GM11168 (cell line): ENCODE measurements around the gene AKAP13.

Experiments used
- in situ Hi-C: fragments of 300-500 bp; cut with MboI; formaldehyde crosslinking; loops from one replicate; pipeline ENCODE4 v1.12.0; 2022; ENCODE audit warnings: low sequenced_read_pairs; ENCODE audit not compliant: unreplicated experiment

Gene AKAP13

GRCh38 chr15:85380217-85380811 lies at the start of gene AKAP13:
TSS of gene AKAP13 (plus strand) at chr15:85380603. CDS start at chr15:85485721, 105,118 bp downstream.
- in situ Hi-C loops: no loop called here

- in situ Hi-C loops: loop anchor here (5.0 to 25.0 kb wide), 3 partner anchors 41 to 156 kb away; no protein-coding TSS in a partner anchor
Observed at GRCh38 chr15:85330901-85331588, 49.4 kb upstream of the AKAP13 start.

- in situ Hi-C loops: loop anchor here (5.0 to 25.0 kb wide), 3 partner anchors 41 to 156 kb away; no protein-coding TSS in a partner anchor
Observed at GRCh38 chr15:85331655-85332285, 48.6 kb upstream of the AKAP13 start.

GRCh38 chr15:85333132-85333831 lies 47.1 kb upstream of the AKAP13 start:
- in situ Hi-C loops: loop anchor here (5.0 to 25.0 kb wide), 3 partner anchors 39 to 154 kb away; no protein-coding TSS in a partner anchor

- in situ Hi-C loops: loop anchor here (5.0 to 25.0 kb wide), 3 partner anchors 38 to 153 kb away; no protein-coding TSS in a partner anchor
Observed at GRCh38 chr15:85334241-85334640, 46.2 kb upstream of the AKAP13 start.

GRCh38 chr15:85335193-85335942 lies 45.0 kb upstream of the AKAP13 start:
- in situ Hi-C loops: loop anchor here (10.0 to 25.0 kb wide), 2 partner anchors 79 to 152 kb away; no protein-coding TSS in a partner anchor

GRCh38 chr15:85336880-85337279 lies 43.5 kb upstream of the AKAP13 start:
- in situ Hi-C loops: loop anchor here (10.0 to 25.0 kb wide), 2 partner anchors 78 to 150 kb away; no protein-coding TSS in a partner anchor

GRCh38 chr15:85337425-85338074 lies 42.9 kb upstream of the AKAP13 start:
- in situ Hi-C loops: loop anchor here (10.0 to 25.0 kb wide), 2 partner anchors 77 to 150 kb away; no protein-coding TSS in a partner anchor

GRCh38 chr15:85340321-85340665 lies 40.1 kb upstream of the AKAP13 start:
- in situ Hi-C loops: loop anchor here (25.0 kb wide), 1 partner anchor 147 kb away; no protein-coding TSS in a partner anchor

GRCh38 chr15:85340852-85341251 lies 39.6 kb upstream of the AKAP13 start:
- in situ Hi-C loops: loop anchor here (25.0 kb wide), 1 partner anchor 146 kb away; no protein-coding TSS in a partner anchor

- in situ Hi-C loops: loop anchor here (25.0 kb wide), 1 partner anchor 145 kb away; no protein-coding TSS in a partner anchor
Observed at GRCh38 chr15:85342163-85342562, 38.2 kb upstream of the AKAP13 start.

- in situ Hi-C loops: loop anchor here (25.0 kb wide), 1 partner anchor 144 kb away; no protein-coding TSS in a partner anchor
Observed at GRCh38 chr15:85343443-85343842, 37.0 kb upstream of the AKAP13 start.

- in situ Hi-C loops: loop anchor here (25.0 kb wide), 1 partner anchor 143 kb away; no protein-coding TSS in a partner anchor
Observed at GRCh38 chr15:85344241-85344640, 36.2 kb upstream of the AKAP13 start.

GRCh38 chr15:85344653-85345114 lies 35.7 kb upstream of the AKAP13 start:
- in situ Hi-C loops: loop anchor here (25.0 kb wide), 1 partner anchor 143 kb away; no protein-coding TSS in a partner anchor

- in situ Hi-C loops: loop anchor here (25.0 kb wide), 1 partner anchor 142 kb away; no protein-coding TSS in a partner anchor
Observed at GRCh38 chr15:85345196-85345918, 35.0 kb upstream of the AKAP13 start.

GRCh38 chr15:85346462-85347084 lies 33.8 kb upstream of the AKAP13 start:
- in situ Hi-C loops: loop anchor here (25.0 kb wide), 1 partner anchor 141 kb away; no protein-coding TSS in a partner anchor
